Renal cortical epithelial cell (primary cell): Measurements from ENCODE around the gene IGFLR1. TPM values are rescaled to one million over a fixed set of nuclear protein-coding genes. Genes with fewer than 3 reads are reported as not detected.

Source experiments
- DNase-seq: peaks from one replicate; pipeline ENCODE4 v3.0.0-alpha.2; 2011; ENCODE audit warnings: low read depth
- total RNA-seq: library from RNA; depleted of rRNA; stranded (reverse); fragments of >200 nt; gene quantifications from 2 replicates; pipeline ENCODE4 v1.2.3, GENCODE V29; 2014

Gene IGFLR1
- total RNA-seq, 1 donor from 2014 or later: 1.8 TPM

- no peak for DNase-seq
Measured at GRCh38 chr19:35739275-35740107, 2.8 kb downstream of the IGFLR1 start.

DNA sequence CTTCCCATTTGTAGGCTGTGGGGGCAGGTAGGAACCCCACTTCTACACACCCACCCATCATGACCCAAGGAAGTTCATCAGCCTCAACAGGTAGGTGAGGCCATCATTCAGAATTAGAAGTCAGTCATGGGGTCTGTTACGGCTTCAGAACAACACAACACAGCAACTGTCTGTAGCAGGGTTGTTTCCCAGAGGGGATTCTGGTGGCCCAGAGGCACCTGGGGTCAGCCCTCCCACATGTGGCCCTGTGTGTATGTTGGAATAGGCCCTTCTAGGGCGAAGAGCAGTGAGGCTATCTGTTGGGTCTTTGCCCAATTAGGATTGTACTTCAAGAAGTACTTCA, 3.4 kb downstream of the IGFLR1 start:
- DNase-seq: no peak

DNA sequence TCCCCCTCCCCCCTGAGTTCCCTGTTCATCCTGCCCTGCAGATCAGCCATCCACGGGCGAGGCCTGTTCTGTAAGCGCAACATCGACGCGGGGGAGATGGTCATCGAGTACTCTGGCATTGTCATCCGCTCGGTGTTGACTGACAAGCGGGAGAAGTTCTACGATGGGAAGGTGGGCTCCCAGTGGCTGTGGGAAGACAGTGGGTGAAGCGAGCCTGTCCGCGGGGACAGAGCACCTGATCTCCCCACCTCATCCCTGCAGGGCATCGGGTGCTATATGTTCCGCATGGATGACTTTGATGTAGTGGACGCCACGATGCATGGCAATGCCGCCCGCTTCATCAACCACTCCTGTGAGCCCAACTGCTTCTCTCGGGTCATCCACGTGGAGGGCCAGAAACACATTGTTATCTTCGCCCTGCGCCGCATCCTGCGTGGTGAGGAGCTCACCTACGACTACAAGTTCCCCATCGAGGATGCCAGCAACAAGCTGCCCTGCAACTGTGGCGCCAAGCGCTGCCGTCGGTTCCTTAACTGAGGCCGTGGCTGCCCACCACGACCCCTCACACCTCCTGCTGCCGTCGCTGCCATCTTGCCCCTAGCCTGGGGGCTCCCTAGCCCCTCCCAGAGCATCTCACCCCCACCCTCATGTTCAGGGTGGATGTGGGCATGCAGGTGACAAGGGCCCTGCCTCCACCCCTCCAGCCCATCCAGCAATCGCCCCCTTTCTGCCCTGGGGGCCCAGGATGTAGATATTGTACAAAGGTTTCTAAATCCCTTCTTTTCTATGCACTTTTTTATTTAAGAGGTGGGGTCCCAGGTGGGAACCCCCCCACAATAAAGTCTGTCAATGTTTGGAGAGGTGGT, 4.0 kb downstream of the IGFLR1 start:
- DNase-seq: no peak

DNA sequence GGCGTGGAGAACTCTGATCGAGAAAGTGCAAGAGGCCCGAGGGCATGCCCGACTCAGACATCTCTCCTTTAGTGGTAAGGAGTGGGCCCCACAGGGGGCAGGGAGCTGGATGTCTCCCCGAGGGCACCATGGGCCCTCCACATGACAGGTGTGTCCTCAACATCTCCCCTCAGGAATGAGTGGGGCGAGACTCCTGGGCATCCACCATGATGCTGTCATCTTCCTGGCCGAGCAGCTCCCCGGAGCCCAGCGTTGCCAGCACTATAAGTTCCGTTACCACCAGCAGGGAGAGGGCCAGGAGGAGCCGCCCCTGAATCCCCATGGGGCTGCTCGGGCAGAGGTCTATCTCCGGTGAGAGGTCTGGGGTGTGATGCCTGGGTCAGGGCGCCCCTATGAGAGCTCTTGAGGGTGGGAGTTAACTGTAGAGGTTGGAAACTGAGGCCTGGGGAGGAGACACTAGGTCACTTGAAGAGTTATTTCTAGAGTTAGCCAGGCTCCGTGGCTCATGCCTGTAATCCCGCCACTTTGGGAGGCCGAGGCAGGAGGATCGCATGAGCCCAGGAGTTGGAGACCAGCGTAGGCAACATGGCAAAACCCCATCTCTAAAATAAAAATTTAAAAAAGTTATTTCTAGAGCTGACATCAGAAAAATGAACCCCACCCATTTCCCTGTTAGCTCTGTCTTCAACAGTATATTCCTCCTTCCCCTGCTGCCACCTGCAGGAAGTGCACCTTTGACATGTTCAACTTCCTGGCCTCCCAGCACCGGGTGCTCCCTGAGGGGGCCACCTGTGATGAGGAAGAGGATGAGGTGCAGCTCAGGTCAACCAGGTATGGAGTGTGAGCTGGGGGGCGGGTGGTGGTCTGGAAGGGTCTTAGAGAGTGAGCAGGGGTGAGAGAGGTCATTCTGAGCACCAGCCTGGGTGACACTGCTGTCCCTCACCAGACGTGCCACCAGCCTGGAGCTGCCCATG, 5.1 kb downstream of the IGFLR1 start:
- no peak for DNase-seq

GRCh38 chr19:35734889-35735288, 7.4 kb downstream of the IGFLR1 start:
- no peak for DNase-seq

GRCh38 chr19:35734273-35734672, 8.0 kb downstream of the IGFLR1 start:
- no peak for DNase-seq

DNA sequence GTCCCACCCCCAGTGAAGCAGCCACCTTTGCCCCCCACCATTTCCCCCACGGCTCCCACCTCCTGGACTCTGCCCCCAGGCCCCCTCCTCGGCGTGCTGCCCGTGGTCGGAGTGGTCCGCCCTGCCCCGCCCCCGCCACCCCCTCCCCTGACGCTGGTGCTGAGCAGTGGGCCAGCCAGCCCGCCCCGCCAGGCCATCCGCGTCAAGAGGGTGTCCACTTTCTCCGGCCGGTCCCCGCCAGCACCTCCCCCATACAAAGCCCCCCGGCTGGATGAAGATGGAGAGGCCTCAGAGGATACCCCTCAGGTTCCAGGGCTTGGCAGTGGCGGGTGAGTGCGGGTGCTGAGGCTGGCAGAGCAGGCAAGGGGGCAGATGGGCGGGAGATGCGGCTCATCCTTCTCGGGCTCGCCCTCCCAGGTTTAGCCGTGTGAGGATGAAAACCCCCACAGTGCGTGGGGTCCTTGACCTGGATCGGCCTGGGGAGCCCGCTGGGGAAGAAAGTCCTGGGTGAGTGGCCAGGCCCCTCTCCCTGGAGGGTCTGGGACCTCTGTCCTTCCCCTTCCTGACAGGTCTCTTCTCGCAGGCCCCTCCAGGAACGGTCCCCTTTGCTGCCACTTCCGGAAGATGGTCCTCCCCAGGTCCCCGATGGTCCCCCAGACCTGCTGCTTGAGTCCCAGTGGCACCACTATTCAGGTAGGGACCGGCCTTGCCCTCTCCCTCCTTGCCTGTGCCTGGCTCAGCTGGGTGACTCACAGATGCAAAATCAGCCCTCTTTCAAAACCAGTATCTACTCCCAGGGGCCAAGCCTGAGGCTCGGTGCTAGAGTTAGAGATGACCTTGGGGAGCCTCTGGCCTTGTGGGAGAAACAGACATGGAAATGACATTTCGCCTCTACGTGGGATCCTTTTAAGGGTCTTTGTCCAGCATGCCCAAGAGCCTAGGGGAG, 8.8 kb downstream of the IGFLR1 start:
- no peak for DNase-seq

- DNase-seq: no peak
Measured at GRCh38 chr19:35732540-35733179, 9.6 kb downstream of the IGFLR1 start.

GRCh38 chr19:35731779-35732405, 10.4 kb downstream of the IGFLR1 start:
- DNase-seq: no peak

- DNase-seq: no peak
Measured at GRCh38 chr19:35731353-35731752, 10.9 kb downstream of the IGFLR1 start.

DNA sequence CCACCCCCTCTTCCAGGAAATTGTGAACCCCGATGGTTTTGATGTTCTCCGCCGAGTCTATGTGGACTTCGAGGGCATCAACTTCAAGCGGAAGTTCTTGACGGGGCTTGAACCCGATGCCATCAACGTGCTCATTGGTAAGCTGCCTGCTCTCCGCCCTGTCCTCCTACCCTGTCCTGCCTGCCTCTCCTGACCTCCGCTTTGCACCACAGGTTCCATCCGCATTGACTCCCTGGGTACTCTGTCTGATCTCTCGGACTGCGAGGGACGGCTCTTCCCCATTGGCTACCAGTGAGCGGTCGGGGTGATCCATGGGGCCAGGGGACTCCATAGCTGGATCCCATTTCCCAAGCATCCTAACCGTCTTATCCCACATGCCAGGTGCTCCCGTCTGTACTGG, 11.9 kb downstream of the IGFLR1 start:
- DNase-seq: no peak

DNA sequence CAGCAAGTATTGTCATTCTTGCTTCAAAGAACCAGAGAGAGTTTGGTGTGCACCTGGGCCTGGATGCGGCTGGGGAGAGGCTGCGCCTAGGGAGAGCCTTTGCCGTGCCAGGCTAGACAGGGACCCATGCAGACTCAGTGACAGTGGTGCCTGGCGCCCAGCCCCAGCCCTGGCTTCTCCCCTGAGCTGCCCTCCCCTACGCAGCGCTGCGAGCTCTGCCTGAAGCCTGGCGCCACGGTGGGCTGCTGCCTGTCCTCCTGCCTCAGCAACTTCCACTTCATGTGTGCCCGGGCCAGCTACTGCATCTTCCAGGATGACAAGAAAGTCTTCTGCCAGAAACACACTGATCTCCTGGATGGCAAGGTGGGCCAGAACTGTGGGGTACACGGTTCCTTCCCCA, 12.5 kb downstream of the IGFLR1 start:
- no peak for DNase-seq

DNA sequence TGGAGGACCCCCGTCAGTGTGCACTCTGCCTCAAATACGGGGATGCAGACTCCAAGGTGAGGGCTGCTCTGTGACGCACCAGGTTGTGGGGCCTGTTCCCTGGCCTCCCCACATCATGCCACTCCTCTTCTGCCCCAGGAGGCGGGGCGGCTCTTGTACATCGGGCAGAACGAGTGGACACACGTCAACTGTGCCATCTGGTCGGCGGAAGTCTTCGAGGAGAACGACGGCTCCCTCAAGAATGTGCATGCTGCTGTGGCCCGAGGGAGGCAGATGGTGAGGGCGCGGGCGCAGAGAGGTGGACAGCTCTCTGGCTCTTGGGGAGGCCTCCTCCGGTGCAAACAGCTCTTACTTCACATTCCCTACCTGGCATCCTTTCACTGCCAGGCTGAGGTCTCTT, 13.2 kb downstream of the IGFLR1 start:
- no peak for DNase-seq

GRCh38 chr19:35727956-35728706, 14.1 kb downstream of the IGFLR1 start:
- DNase-seq: no peak

DNA sequence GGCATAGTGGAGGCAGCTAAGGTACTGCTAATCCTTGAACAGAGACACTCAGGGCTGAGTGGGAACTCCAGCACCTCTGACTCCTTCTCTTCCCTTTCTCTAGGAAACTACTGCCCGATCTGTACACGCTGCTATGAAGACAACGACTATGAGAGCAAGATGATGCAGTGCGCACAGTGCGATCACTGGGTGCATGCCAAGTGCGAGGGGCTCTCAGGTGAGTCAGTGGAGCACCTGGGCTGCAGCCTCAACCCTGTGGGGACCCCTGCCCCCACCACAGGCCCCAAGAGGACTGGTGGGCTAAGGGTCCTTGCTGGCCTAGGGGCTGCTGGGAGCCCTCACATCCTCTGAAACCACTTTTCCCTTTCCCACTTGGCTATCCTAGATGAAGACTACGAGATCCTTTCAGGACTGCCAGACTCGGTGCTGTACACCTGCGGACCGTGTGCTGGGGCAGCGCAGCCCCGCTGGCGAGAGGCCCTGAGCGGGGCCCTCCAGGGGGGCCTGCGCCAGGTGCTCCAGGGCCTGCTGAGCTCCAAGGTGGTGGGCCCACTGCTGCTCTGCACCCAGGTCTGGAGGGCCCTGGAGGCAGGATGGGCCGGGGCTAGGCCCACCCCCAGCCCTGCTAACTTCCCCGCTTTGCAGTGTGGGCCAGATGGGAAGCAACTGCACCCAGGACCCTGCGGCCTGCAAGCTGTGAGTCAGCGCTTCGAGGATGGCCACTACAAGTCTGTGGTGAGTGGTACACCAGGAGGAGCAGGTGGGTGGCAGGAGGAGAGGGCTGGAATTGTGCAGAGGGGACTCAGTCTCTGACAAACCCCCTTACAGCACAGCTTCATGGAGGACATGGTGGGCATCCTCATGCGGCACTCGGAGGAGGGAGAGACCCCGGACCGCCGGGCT, 14.9 kb downstream of the IGFLR1 start:
- DNase-seq: no peak

- no peak for DNase-seq
Measured at GRCh38 chr19:35725216-35725861, 16.9 kb downstream of the IGFLR1 start.

DNA sequence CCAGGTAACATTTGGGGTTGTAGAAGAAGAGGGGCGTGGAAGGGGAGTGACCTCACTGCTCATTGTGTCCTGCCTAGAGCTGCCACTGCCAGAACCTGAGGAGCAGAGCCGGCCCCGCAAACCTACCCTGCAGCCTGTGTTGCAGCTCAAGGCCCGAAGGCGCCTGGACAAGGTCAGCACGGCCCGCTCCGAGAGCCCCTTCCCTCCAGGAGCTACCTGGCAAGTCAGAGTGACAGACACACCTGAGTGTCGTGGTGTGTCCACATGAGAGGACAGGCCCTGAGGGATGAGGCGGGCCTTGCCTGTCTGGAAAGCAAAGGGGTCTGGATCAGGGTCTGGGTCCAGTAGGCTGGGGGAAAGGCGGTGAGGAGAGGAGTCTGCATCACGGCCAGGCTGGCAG, 17.7 kb downstream of the IGFLR1 start:
- DNase-seq: no peak
